GM12892 (cell line): Measurements from ENCODE around the gene LHX4.

Source experiments
- POLR2A ChIP-seq: IDR thresholded peaks from 2 replicates; pipeline ENCODE4 v1.6.1; 2011; ENCODE audit warnings: low read depth, low read length, control low read depth
- POLR2AphosphoS5 ChIP-seq: IDR thresholded peaks from 2 replicates; pipeline ENCODE4 v1.6.1; 2011; ENCODE audit warnings: low read depth, low read length, control low read depth
- TAF1 ChIP-seq: IDR thresholded peaks from 2 replicates; pipeline ENCODE4 v1.6.1; 2011; ENCODE audit warnings: low read depth, mild to moderate bottlenecking, control low read depth, low read length, borderline replicate concordance

- no peak for TF ChIP-seq TAF1
- TF ChIP-seq POLR2A = no peak
- TF ChIP-seq POLR2AphosphoS5 = no peak
Measured at GRCh38 chr1:180197231-180197630, 32.8 kb upstream of the LHX4 start.
